HS-27A (cell line): ENCODE results near the gene GPR39.

Experiments
- DNase-seq: peaks from one replicate; pipeline ENCODE4 v3.0.0-alpha.2; 2012; ENCODE audit warnings: low read depth, missing footprints

Gene GPR39

GRCh38 chr2:132604561-132604960 is 188.0 kb downstream of the GPR39 start:
- DNase-seq = no peak

GRCh38 chr2:132605236-132606180 is 188.9 kb downstream of the GPR39 start:
- no peak for DNase-seq

GRCh38 chr2:132606649-132607048 is 190.0 kb downstream of the GPR39 start:
- no peak for DNase-seq

- DNase-seq = no peak
These were observed 191.0 kb downstream of the GPR39 start for GRCh38 chr2:132607426-132608090.

- DNase-seq = no peak
These were observed 191.7 kb downstream of the GPR39 start for GRCh38 chr2:132608311-132608710.

GRCh38 chr2:132609101-132609890 is 192.7 kb downstream of the GPR39 start:
- no peak for DNase-seq

GRCh38 chr2:132611719-132612118 is 195.1 kb downstream of the GPR39 start:
- DNase-seq = no peak

- DNase-seq = no peak
These were observed 198.9 kb downstream of the GPR39 start for GRCh38 chr2:132615329-132616085.

- no peak for DNase-seq
These were observed 201.4 kb downstream of the GPR39 start for GRCh38 chr2:132617989-132618388.

- no peak for DNase-seq
These were observed 202.1 kb downstream of the GPR39 start for GRCh38 chr2:132618734-132619133.

GRCh38 chr2:132620115-132620514 is 203.5 kb downstream of the GPR39 start:
- DNase-seq = no peak

GRCh38 chr2:132621131-132621875 is 204.7 kb downstream of the GPR39 start:
- no peak for DNase-seq

GRCh38 chr2:132623096-132623839 is 206.7 kb downstream of the GPR39 start:
- DNase-seq = no peak

GRCh38 chr2:132627536-132627935 is 210.9 kb downstream of the GPR39 start:
- DNase-seq = no peak

GRCh38 chr2:132632000-132632649 is 215.5 kb downstream of the GPR39 start:
- no peak for DNase-seq

GRCh38 chr2:132633635-132634034 is 217.0 kb downstream of the GPR39 start:
- no peak for DNase-seq

- DNase-seq = no peak
These were observed 219.7 kb downstream of the GPR39 start for GRCh38 chr2:132636346-132636745.

GRCh38 chr2:132638313-132639040 is 221.9 kb downstream of the GPR39 start:
- DNase-seq = no peak

- no peak for DNase-seq
These were observed 223.5 kb downstream of the GPR39 start for GRCh38 chr2:132640116-132640515.
